ENCODE results near the gene ANKRD42. TPM values are rescaled to one million over a fixed set of nuclear protein-coding genes. Genes with fewer than 3 reads are reported as not detected.
A peak's percentile ranks its signal among the peaks of the same experiment; 100 is the strongest.

ANKRD42 gene
- total and polyA plus RNA-seq, 2 experiments from 2014 or later, result 5.3 to 5.7 TPM

DNA sequence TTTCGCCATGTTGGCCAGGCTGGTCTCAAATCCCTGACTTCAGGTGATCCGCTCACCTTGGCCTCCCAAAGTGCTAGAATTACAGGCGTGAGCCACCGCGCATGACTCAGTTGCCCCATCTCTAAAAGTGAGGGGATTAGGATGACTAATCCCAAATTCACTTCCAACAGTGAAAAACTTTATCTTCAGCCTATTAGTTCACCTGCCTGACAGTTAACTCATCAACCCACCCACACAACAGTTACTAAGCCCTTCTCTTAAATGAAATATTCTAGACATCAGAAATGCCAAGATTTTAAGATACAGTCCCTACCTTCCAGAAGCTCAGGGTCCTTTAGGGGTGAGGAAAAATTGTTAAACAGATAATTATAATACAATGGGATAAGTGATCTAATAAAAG is 2.0 kb upstream of the ANKRD42 start (continued):
- TF ChIP-seq, protein P1, sequence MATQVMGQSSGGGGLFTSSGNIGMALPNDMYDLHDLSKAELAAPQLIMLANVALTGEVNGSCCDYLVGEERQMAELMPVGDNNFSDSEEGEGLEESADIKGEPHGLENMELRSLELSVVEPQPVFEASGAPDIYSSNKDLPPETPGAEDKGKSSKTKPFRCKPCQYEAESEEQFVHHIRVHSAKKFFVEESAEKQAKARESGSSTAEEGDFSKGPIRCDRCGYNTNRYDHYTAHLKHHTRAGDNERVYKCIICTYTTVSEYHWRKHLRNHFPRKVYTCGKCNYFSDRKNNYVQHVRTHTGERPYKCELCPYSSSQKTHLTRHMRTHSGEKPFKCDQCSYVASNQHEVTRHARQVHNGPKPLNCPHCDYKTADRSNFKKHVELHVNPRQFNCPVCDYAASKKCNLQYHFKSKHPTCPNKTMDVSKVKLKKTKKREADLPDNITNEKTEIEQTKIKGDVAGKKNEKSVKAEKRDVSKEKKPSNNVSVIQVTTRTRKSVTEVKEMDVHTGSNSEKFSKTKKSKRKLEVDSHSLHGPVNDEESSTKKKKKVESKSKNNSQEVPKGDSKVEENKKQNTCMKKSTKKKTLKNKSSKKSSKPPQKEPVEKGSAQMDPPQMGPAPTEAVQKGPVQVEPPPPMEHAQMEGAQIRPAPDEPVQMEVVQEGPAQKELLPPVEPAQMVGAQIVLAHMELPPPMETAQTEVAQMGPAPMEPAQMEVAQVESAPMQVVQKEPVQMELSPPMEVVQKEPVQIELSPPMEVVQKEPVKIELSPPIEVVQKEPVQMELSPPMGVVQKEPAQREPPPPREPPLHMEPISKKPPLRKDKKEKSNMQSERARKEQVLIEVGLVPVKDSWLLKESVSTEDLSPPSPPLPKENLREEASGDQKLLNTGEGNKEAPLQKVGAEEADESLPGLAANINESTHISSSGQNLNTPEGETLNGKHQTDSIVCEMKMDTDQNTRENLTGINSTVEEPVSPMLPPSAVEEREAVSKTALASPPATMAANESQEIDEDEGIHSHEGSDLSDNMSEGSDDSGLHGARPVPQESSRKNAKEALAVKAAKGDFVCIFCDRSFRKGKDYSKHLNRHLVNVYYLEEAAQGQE (IDR thresholded peaks at IDR 0.05; ENCODE audit: unreplicated experiment), result no peak
- TF ChIP-seq NANOG (IDR thresholded peaks at IDR 0.05; ENCODE audit: borderline replicate concordance), result no peak
- TF ChIP-seq CTCF (conservative IDR thresholded peaks at IDR 0.05; ENCODE audit: low read depth in 2 of 2), result no peak
- TF ChIP-seq EZH2phosphoT487 (IDR thresholded peaks at IDR 0.05; ENCODE audit: unreplicated experiment), result no peak
- TF ChIP-seq JUNB (IDR thresholded peaks at IDR 0.05; ENCODE audit: unreplicated experiment), result no peak
- no peak for TF ChIP-seq STAT1 (IDR thresholded peaks at IDR 0.05; ENCODE audit: unreplicated experiment)

GRCh38 chr11:83191986-83192385 is 1.5 kb upstream of the ANKRD42 start:
- Histone ChIP-seq H3K9me2 (ENCODE audit: insufficient read depth) (no peaks in the 10 kb centered on the region), H3K79me2 (replicated peaks; ENCODE audit: insufficient read depth) (peaks cover 18% of the 10 kb centered on the region), H3K27ac (ENCODE audit: low read depth) (no peak overlapping the region), H3K4me3 (peak overlapping the region; percentile 81; the same call in 1 of the 2 replicates), H3K36me3 (ENCODE audit: insufficient read depth) (peaks cover 6% of the 10 kb centered on the region; the same call in 1 of the 2 replicates), H3K4me2 (no peak overlapping the region), H4K20me1 (replicated peaks; ENCODE audit: insufficient read depth) (no peaks in the 10 kb centered on the region), H3K27me3 (ENCODE audit: insufficient read depth) (peaks cover 7% of the 10 kb centered on the region; the same call in 1 of the 2 replicates), H3F3A (replicated peaks; ENCODE audit: low read depth) (0 out of 2 replicates have a peak, but pooled peaks cover 5% of the 10 kb centered on the region), H2AFZ (no peak overlapping the region), H3K4me1 (ENCODE audit: insufficient read depth) (peaks cover 10% of the 10 kb centered on the region)
- H3K4me3 Mint-ChIP-seq, result peak overlapping the region; percentile 97
- H3K27me3 Mint-ChIP-seq (ENCODE audit: insufficient read depth, low read depth, poor library complexity), result peaks cover 7% of the 10 kb centered on the region
- peaks cover 14% of the 10 kb centered on the region for H3K4me1 Mint-ChIP-seq
- TF ChIP-seq EZH2 (IDR thresholded peaks at IDR 0.05; ENCODE audit: low read depth, unreplicated experiment) (no peak), ZNF114 (CRISPR knock-in tag; IDR thresholded peaks at IDR 0.05) (no peak), JUNB (IDR thresholded peaks at IDR 0.05; ENCODE audit: unreplicated experiment) (no peak), CREB1 (CRISPR knock-in tag; IDR thresholded peaks at IDR 0.05; ENCODE audit: low read depth) (no peak), POLR2AphosphoS5 (IDR thresholded peaks at IDR 0.05; ENCODE audit: low read depth) (no peak)
- TF ChIP-seq, protein P2, sequence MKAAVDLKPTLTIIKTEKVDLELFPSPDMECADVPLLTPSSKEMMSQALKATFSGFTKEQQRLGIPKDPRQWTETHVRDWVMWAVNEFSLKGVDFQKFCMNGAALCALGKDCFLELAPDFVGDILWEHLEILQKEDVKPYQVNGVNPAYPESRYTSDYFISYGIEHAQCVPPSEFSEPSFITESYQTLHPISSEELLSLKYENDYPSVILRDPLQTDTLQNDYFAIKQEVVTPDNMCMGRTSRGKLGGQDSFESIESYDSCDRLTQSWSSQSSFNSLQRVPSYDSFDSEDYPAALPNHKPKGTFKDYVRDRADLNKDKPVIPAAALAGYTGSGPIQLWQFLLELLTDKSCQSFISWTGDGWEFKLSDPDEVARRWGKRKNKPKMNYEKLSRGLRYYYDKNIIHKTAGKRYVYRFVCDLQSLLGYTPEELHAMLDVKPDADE (IDR thresholded peaks at IDR 0.05), result no peak
- H3K36me3 Mint-ChIP-seq (ENCODE audit: low read depth), result peaks cover 41% of the 10 kb centered on the region
- peak overlapping the region; percentile 99; the same call in 1 of the 2 replicates for H3K27ac Mint-ChIP-seq
- no peaks in the 10 kb centered on the region for H3K9me3 Mint-ChIP-seq
- no peak for DNase-seq (ENCODE audit: low spot score)
- no peak for ATAC-seq

Data from GM23338 (cell line).